DND-41 (cell line): Measurements from ENCODE around the gene PERM1.

ENCODE experiments used
- CTCF ChIP-seq: IDR thresholded peaks from 2 replicates; pipeline ENCODE4 v1.5.1; 2012; ENCODE audit warnings: borderline replicate concordance, low read length, moderate library complexity, mild to moderate bottlenecking; ENCODE audit not compliant: poor library complexity, severe bottlenecking; ENCODE audit errors: extremely low read depth
- EZH2 ChIP-seq: IDR thresholded peaks from 3 replicates; pipeline ENCODE4 v1.6.1; 2012; ENCODE audit warnings: borderline replicate concordance, low read depth, mild to moderate bottlenecking, moderate library complexity, low read length, inconsistent platforms; ENCODE audit not compliant: severe bottlenecking

GRCh38 chr1:1020415-1021009, 38.6 kb upstream of the PERM1 start:
- TF ChIP-seq CTCF: no peak
- no peak for TF ChIP-seq EZH2
